K562 (cell line): Measurements from ENCODE around the gene ENTREP3. TPM values are rescaled to one million over a fixed set of nuclear protein-coding genes. Genes with fewer than 3 reads are reported as not detected.

Experiments
- ARID2 ChIP-seq: fragments of 450-650 bp; IDR thresholded peaks from 2 replicates; pipeline ENCODE4 v1.6.1; 2017; ENCODE audit warnings: antibody characterized with exemption, mild to moderate bottlenecking
- ARID3A ChIP-seq: IDR thresholded peaks from 2 replicates; pipeline ENCODE4 v1.6.1; 2012; ENCODE audit warnings: low read depth, low read length, improper control_type of control experiment, borderline replicate concordance
- BRD4 ChIP-seq: fragments of 200-600 bp; sonication (generic); IDR thresholded peaks from 2 replicates; pipeline ENCODE4 v1.6.1; 2017; ENCODE audit warnings: inconsistent platforms
- FUS ChIP-seq: fragments of 200-400 bp; formaldehyde crosslinking; optimal IDR thresholded peaks from 2 replicates; pipeline ENCODE3; 2017; ENCODE audit warnings: low read depth, low read length
- HDAC1 ChIP-seq, 2 experiments: fragments of 450-650 bp; IDR thresholded peaks; 2 replicates each; pipeline ENCODE4 v1.6.1; 2016 to 2017; ENCODE audit warnings: inconsistent platforms in 1 of 2, mild to moderate bottlenecking in 1 of 2, moderate library complexity in 1 of 2
- HDAC3 ChIP-seq: fragments of 450-650 bp; IDR thresholded peaks from 2 replicates; pipeline ENCODE4 v1.6.1; 2018; ENCODE audit warnings: borderline replicate concordance, mild to moderate bottlenecking, moderate library complexity; ENCODE audit not compliant: partially characterized antibody
- JUNB ChIP-seq: fragments of 450-650 bp; formaldehyde crosslinking; conservative IDR thresholded peaks from 2 replicates; pipeline ENCODE4 v1.4.0; 2020; ENCODE audit warnings: mild to moderate bottlenecking
- MEF2A ChIP-seq: IDR thresholded peaks from 2 replicates; pipeline ENCODE4 v1.6.1; 2011; ENCODE audit warnings: low read depth, mild to moderate bottlenecking, low read length, moderate library complexity; ENCODE audit not compliant: control insufficient read depth
- NCOA6 ChIP-seq: fragments of 450-650 bp; IDR thresholded peaks from 2 replicates; pipeline ENCODE4 v1.6.1; 2017; ENCODE audit warnings: mild to moderate bottlenecking
- PCBP2 ChIP-seq: fragments of 200-400 bp; formaldehyde crosslinking; IDR thresholded peaks from 2 replicates; pipeline ENCODE4 v1.6.1; 2018; ENCODE audit warnings: low read length, low read depth, mild to moderate bottlenecking, moderate library complexity; ENCODE audit not compliant: poor library complexity, severe bottlenecking
- PHB ChIP-seq: fragments of 250-450 bp; sonication (Bioruptor Pico); IDR thresholded peaks from 2 replicates; pipeline ENCODE4 v1.5.0; 2021
- PRPF4 ChIP-seq: fragments of 200-400 bp; formaldehyde crosslinking; IDR thresholded peaks from one replicate; pipeline ENCODE4 v1.6.1; 2017; ENCODE audit warnings: low read length, low read depth, mild to moderate bottlenecking; ENCODE audit not compliant: insufficient read depth, poor library complexity, severe bottlenecking
- PTRF ChIP-seq: fragments of 450-650 bp; IDR thresholded peaks from 2 replicates; pipeline ENCODE4 v1.6.1; 2016; ENCODE audit warnings: mild to moderate bottlenecking, missing genetic modification characterization, missing compliant biosample characterization
- RBM34 ChIP-seq: fragments of 200-400 bp; formaldehyde crosslinking; IDR thresholded peaks from 2 replicates; pipeline ENCODE4 v1.6.1; 2018; ENCODE audit warnings: low read length, borderline replicate concordance; ENCODE audit not compliant: insufficient read depth
- SRSF9 ChIP-seq: fragments of 200-400 bp; formaldehyde crosslinking; IDR thresholded peaks from 2 replicates; pipeline ENCODE4 v1.6.1; 2017; ENCODE audit warnings: low read depth, low read length, borderline replicate concordance
- U2AF2 ChIP-seq: fragments of 200-400 bp; formaldehyde crosslinking; optimal IDR thresholded peaks from 2 replicates; pipeline ENCODE3; 2017; ENCODE audit warnings: low read depth, mild to moderate bottlenecking, low read length
- XRCC3 ChIP-seq: fragments of 450-650 bp; IDR thresholded peaks from 2 replicates; pipeline ENCODE4 v1.6.1; 2017; ENCODE audit warnings: mild to moderate bottlenecking, moderate library complexity
- ZNF239 ChIP-seq: fragments of 250-450 bp; sonication (Bioruptor Pico); IDR thresholded peaks from 2 replicates; pipeline ENCODE4 v1.4.0; 2020; ENCODE audit warnings: mild to moderate bottlenecking
- ZNF274 ChIP-seq: IDR thresholded peaks from 2 replicates; pipeline ENCODE4 v1.6.1; 2011; ENCODE audit warnings: low read depth, mild to moderate bottlenecking, low read length, moderate library complexity, borderline replicate concordance
- ZNF408 ChIP-seq: fragments of 250-450 bp; sonication (Bioruptor Pico); IDR thresholded peaks from 2 replicates; pipeline ENCODE4 v1.4.0; 2020; ENCODE audit warnings: low read depth, mild to moderate bottlenecking, moderate library complexity
- ZNF668 ChIP-seq: fragments of 250-450 bp; sonication (Bioruptor Pico); IDR thresholded peaks from 2 replicates; pipeline ENCODE4 v1.8.0; 2022; ENCODE audit warnings: mild to moderate bottlenecking, inconsistent platforms
- ZNF717 ChIP-seq: fragments of 250-450 bp; sonication (Bioruptor Pico); IDR thresholded peaks from 2 replicates; pipeline ENCODE4 v1.5.0; 2021
- polyA plus RNA-seq, 8 experiments: library from polyadenylated mRNA; depleted of rRNA in 4 of 8; stranded (reverse) in 5 of 8; unstranded in 3 of 8; fragments of >200 nt; fragmentation: Nextera tagmentation in 2 of 8; fragmentation: Illumina TruSeq in 1 of 8; extraction: Ambion mirVana in 2 of 8; extraction: Trizol in 1 of 8; gene quantifications; 2 replicates each; pipeline versions ENCODE4 v1.2.1 to v1.2.3, GENCODE V29; 2011 to 2014; ENCODE audit warnings: inconsistent platforms in 1 of 8, missing spikeins in 1 of 8
- total RNA-seq, 7 experiments: library from RNA; depleted of rRNA in 6 of 7; stranded (reverse); fragments of >200 nt in 6 of 7; fragmentation: Illumina TruSeq in 2 of 7; extraction: Trizol in 2 of 7; gene quantifications; 2 replicates each; pipeline versions ENCODE4 v1.2.1 to v1.2.3, GENCODE V29; 2011 to 2021; ENCODE audit warnings: low replicate concordance in 1 of 7
- TF ChIP-seq, protein P1 (sequence below): IDR thresholded peaks from 2 replicates; pipeline ENCODE4 v1.6.1; 2011; ENCODE audit warnings: borderline replicate concordance, low read depth, mild to moderate bottlenecking, moderate library complexity, low read length; ENCODE audit not compliant: insufficient read depth, poor library complexity, severe bottlenecking
- TF ChIP-seq, protein P2 (sequence below): fragments of 450-650 bp; formaldehyde crosslinking; IDR thresholded peaks from 2 replicates; pipeline ENCODE4 v1.4.0; 2020; ENCODE audit warnings: mild to moderate bottlenecking, mixed read lengths

Gene ENTREP3
- total and polyA plus RNA-seq, 9 of the 15 experiments (the other 6 are each of a cell fraction or from before 2014, with no cell fraction given): 1.9 to 41.8 (median 5.9) TPM

DNA sequence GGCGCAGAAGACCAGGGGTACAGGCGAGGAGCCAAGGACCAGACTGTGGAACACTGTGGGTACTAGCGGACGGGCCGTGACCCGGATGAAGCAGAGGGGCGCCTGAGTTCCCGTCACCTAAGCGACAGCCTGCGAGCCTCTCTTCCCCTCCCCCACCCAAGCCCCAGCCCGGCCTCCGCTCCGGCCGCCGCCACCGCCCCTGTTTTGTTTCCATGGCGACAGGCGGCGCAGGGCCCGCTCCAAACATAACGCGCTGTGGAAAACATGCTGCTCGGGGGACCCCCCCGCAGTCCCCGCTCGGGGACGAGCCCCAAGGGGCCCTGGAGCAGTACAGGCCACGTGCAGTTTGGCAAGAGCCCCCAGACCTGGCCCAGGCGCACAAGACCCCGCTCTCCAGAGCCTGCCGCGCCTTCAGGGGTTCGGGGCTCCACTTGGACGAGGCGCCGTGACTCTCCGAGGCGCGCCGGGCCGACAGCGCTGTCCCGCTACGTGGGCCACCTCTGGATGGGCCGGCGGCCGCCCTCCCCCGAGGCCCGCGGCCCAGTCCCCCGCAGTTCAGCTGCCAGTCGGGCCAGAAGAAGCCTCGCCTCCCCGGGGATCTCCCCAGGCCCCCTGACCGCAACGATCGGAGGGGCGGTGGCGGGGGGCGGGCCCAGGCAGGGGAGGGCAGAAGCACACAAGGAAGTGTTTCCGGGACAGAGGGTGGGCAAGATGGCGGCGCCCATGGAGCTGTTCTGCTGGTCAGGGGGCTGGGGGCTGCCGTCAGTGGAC lies 46.6 kb downstream of the ENTREP3 start, which contains the start of gene MTX1 (continued):
- TF ChIP-seq JUNB (CRISPR knock-in tag) (no peak), ZNF668 (CRISPR knock-in tag) (no peak), HDAC3 (no peak), NCOA6 (no peak), ZNF239 (CRISPR knock-in tag) (no peak), FUS (no peak), RBM34 (peak; percentile 37; the same call in 1 of the 2 replicates), PRPF4 (peak; percentile 48), MEF2A (no peak), ZNF274 (no peak), ZNF717 (CRISPR knock-in tag) (no peak), HDAC1 (IDR thresholded peaks at IDR 0.05) (peak in 1 of 2 experiments; percentile 96; a peak in 2 of 4 replicates), PHB (no peak), ZNF408 (no peak), PTRF (no peak), XRCC3 (no peak), PCBP2 (no peak), SRSF9 (no peak), BRD4 (peak; percentile 84; the same call in 1 of the 2 replicates), ARID2 (no peak), U2AF2 (no peak), ARID3A (no peak)
- TF ChIP-seq, protein P1, sequence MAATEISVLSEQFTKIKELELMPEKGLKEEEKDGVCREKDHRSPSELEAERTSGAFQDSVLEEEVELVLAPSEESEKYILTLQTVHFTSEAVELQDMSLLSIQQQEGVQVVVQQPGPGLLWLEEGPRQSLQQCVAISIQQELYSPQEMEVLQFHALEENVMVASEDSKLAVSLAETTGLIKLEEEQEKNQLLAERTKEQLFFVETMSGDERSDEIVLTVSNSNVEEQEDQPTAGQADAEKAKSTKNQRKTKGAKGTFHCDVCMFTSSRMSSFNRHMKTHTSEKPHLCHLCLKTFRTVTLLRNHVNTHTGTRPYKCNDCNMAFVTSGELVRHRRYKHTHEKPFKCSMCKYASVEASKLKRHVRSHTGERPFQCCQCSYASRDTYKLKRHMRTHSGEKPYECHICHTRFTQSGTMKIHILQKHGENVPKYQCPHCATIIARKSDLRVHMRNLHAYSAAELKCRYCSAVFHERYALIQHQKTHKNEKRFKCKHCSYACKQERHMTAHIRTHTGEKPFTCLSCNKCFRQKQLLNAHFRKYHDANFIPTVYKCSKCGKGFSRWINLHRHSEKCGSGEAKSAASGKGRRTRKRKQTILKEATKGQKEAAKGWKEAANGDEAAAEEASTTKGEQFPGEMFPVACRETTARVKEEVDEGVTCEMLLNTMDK: no peak
- TF ChIP-seq, protein P2, sequence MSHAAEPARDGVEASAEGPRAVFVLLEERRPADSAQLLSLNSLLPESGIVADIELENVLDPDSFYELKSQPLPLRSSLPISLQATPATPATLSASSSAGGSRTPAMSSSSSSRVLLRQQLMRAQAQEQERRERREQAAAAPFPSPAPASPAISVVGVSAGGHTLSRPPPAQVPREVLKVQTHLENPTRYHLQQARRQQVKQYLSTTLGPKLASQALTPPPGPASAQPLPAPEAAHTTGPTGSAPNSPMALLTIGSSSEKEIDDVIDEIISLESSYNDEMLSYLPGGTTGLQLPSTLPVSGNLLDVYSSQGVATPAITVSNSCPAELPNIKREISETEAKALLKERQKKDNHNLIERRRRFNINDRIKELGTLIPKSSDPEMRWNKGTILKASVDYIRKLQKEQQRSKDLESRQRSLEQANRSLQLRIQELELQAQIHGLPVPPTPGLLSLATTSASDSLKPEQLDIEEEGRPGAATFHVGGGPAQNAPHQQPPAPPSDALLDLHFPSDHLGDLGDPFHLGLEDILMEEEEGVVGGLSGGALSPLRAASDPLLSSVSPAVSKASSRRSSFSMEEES: no peak
